K562 treated with DMSO at 1 percent for 24 hours (cell line): ENCODE data around the gene CKM. TPM values are rescaled to one million over a fixed set of nuclear protein-coding genes. Genes with fewer than 3 reads are reported as not detected.

Experiments used
- total RNA-seq: library from RNA; unstranded; fragments of 300-600 nt; gene quantifications from 2 replicates; pipeline ENCODE4 v1.2.3, GENCODE V29; 2022; ENCODE audit warnings: low read depth; ENCODE audit not compliant: insufficient read depth

Gene CKM
- total RNA-seq: 0.16 and 0.41 TPM in 2 replicates

DNA sequence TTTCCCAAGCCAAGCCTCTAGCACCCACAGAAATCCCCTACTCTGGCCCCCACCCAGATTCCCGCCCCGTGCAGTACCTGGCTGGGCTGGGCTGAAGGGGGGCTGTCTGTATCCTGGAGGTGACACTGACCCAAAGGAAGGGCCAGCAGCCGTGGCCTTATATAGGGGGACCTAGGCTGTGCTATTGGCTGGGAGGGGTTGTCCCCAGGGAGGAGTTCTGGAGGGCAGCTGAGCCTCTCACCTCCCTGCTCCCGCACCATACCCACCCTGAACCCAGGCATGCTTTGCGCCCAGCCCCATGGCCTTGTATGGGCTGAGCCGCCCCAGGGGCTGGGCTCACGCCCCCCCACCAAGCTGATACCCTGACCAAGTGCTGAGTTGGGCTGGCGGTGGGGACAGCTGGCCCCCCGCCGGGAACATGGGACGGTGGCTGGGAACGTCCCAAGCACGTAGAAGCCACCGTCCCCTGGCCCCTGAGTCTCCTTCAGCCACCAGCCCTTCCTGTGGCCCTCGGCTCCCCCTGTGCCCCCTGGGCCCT, at the start of gene CKM:
CKM (minus strand) TSS at position 132 of the 538 bp plus-strand sequence. CDS start 3,162 bp downstream, outside the sequence.

GRCh38 chr19:45370410-45371204, 47.9 kb upstream of the CKM start, which contains the start of gene ERCC2:
TSS of gene ERCC2 (minus strand) at chr19:45370573. CDS start at chr19:45370540, 33 bp downstream.

DNA sequence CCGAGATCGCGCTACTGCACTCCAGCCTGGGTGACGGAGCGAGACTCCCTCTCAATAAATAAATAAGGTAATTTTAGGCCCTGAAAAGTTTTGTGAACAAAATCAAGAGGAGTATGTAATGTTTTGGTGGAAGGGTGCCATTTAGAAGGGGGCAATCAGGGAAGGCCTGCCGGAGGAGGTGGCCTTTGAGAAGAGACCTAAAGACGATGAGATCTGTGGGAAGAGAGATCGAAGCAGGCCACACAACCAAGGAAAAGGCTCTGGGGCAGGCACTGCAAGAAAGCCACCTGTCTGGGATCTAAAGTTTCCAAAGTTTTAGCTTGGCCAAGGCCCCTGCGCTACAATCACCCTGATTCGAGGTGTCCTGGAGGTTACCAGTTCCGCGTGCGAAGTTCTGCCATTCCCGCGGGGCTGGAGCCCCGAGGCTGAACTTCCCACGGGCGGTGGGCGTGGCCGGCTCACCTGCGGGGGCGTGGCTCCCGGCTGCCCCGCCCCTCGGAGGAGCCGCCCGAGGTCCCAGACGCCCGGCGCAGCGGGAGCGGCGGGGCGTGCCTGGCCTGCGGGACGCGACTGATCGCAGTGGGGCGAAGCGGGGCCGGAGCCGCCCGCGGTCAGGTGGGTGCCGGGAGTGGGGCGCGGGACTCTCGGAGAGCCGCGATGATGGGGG, 17.7 kb upstream of the CKM start, which contains the start of gene KLC3:
KLC3 (plus strand) TSS at position 519 of the 667 bp plus-strand sequence. CDS start 4,792 bp downstream, outside the sequence.

Other genes with a start within 250 kb of the CKM start
- 8.4 and 8.7 TPM in 2 replicates for gene ZNF296, start 246.4 kb downstream of the CKM start, total RNA-seq
- gene GEMIN7, start 243.6 kb downstream of the CKM start, total RNA-seq: 47.4 and 55.6 TPM in 2 replicates
- gene PPP1R37, start 229.7 kb downstream of the CKM start, total RNA-seq: 23.1 and 28.4 TPM in 2 replicates
- 0.63 TPM in 1 of 2 replicates, not detected in the other for gene NKPD1, start 161.9 kb downstream of the CKM start, total RNA-seq
- 106 and 116 TPM in 2 replicates for gene TRAPPC6A, start 144.6 kb downstream of the CKM start, total RNA-seq
- 30.7 and 40.1 TPM in 2 replicates for gene BLOC1S3, start 144.1 kb downstream of the CKM start, total RNA-seq
- gene EXOC3L2, start 77.5 kb downstream of the CKM start, total RNA-seq: 25.2 and 29.4 TPM in 2 replicates
- gene MARK4, start 71.6 kb downstream of the CKM start, total RNA-seq: 31.3 and 33.5 TPM in 2 replicates
- 7.7 and 9.3 TPM in 2 replicates for gene KLC3, start 17.9 kb upstream of the CKM start, total RNA-seq
- 50.8 and 56.5 TPM in 2 replicates for gene ERCC2, start 47.7 kb upstream of the CKM start, total RNA-seq
- 26.1 and 29.9 TPM in 2 replicates for gene PPP1R13L, start 82.2 kb upstream of the CKM start, total RNA-seq
- gene POLR1G, start 83.8 kb upstream of the CKM start, total RNA-seq: 3.0 and 4.9 TPM in 2 replicates
- 73.8 and 79.3 TPM in 2 replicates for gene ERCC1, start 101.0 kb upstream of the CKM start, total RNA-seq
- gene FOSB, start 145.1 kb upstream of the CKM start, total RNA-seq: 1.3 and 1.4 TPM in 2 replicates
- gene RTN2, start 174.2 kb upstream of the CKM start, total RNA-seq: 99.4 and 105 TPM in 2 replicates
- 12.0 and 14.6 TPM in 2 replicates for gene PPM1N, start 175.6 kb upstream of the CKM start, total RNA-seq
- 152 and 158 TPM in 2 replicates for gene VASP, start 184.6 kb upstream of the CKM start, total RNA-seq